HG02623 (cell line): ENCODE results near the gene MTUS2.

ENCODE experiments used
- ATAC-seq: cut with Tn5 transposase; IDR thresholded peaks from one replicate; pipeline ENCODE4 v1.9.1; 2021; ENCODE audit warnings: moderate library complexity; ENCODE audit not compliant: unreplicated experiment

The MTUS2 gene

DNA sequence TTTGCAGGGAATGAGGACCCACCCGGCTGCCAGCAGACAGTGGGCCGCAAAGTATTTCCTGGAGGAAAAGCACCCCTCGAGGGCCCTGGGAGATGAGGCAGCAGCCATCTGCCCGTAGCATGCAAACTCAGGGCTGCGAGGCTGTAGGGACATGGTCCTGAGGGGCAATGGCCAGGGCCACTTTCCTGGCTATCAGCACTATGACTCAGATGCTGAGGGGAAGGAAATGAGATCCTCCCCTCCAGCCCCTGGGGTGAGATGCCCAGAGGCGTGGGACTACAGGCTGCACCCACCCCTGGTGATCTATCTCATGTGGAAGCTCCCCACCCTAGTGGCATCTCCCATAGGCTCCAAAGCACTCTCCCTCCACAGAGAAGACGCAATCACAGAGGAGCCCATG, 695.2 kb downstream of the MTUS2 start:
- no peak for ATAC-seq

DNA sequence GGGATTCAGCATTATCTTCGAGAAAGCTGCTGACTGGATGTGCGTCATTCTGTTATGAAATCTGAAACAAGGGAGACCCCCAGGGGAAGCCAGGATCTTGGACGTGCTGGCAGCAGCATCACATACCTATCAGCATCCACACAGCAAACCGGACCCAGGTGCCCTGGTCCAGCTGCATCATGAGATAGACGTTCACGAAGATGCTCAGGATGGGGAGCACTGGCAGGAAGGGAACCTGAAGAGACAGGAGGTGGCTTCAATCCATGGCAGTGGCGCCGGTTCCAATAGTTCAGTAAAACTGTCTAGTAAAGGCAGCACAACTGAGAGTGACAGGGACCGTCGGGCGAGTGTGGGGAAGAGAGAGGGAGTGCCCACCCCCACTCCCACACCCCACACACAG, 695.9 kb downstream of the MTUS2 start:
- ATAC-seq, result no peak

DNA sequence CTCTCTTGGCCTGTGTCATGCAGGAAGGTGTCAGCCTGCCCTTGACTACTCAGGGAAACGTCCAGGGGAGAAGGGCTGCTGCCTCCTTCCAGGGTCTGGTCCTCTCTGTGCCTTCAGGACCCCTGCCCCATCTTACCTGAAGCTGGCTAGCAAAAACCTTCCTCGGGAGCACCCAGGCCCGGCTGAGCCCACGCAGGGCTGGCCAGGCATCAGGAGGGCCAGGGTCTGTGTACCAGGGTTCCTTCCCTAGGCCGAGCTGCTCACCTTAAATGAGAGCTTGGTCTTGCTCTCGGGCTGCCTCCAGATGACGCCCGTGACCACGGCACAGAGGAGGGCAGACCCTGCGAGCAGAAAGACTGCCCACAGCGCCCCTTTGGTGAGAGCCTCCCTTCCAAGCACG, 696.7 kb downstream of the MTUS2 start:
- ATAC-seq, result no peak

DNA sequence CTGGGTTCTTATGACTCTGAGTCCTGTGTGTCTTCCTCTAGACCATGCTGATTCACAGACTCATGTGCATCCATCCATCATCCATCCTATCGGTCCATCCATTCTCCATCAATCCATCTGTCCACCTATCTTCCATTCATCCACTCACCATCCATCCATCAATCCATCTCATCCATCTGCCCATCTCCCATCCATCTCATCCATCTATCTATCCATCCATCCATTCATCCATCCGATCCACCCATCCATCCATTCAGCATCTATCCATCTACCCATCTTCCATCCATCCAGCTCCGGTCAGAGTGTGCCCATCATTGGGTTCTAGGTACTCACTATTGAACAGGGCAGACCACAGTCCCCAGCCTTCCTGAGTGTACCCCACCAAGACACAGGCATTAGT, 699.8 kb downstream of the MTUS2 start:
- no peak for ATAC-seq

DNA sequence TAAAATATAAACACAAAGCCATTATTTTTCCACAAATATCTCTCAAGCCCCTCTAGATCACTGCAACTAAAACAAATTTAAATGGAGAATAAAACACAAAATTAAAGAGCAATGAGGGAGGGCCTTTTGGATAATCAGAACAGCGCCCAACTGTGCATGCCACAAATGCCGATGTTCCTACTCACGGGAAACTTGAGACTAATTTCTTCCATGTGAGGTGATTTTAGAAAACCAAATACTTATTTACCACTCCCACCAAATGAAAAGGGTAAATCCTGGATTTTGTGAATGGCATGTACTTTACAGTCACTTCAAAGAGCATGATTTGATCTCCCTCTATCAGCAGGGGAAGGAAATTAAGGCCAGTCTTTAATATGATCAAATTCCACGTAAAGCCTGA, 700.5 kb downstream of the MTUS2 start:
- ATAC-seq, result no peak

DNA sequence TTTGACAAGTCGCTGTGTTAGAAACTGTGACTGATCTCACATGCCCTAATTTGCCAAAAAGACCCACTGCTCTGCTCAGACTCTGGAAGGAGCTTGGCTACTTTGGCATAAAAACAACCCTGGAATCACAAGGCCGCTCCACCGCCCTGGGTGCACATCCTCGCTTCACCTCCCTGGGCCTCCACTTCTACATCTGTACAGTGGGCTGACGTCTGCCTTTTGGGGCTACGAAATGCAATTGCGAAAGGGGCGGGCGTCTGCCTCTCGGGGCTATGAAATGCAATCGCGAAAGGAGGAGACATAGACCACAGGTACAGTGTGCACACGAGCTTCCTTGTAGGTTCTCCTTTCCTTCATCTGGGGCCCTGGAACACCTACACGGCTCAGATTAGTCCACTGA, 701.2 kb downstream of the MTUS2 start:
- no peak for ATAC-seq

DNA sequence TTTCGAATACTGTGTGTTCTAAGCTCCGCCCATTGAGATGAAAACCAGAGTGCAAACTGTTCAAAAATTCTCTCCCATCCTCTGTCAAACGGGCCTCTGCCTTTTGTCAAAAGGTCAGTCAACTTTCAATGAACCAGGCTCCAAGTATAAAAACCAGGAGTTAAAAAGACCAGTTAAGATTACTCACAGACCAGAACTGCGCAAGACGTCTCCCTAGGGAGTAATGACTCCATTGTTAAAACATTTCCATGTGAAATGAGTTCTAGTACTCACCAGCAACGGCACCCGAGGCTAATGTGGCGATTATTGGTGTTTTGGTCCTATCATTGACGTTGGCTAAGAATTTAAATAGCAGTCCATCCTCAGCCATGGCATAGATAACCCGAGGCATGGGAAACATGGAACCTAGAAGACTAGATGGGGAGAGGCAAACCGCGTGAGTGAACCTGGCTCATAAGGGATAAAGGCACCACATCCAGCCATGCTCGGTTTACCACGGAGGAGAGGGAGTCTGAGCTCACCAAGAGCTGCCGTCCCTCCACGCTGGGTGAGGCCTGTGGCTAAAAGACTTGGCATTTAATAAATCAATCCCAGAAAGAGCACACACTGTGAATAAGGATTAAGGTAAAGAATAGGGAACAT, 702.0 kb downstream of the MTUS2 start:
- ATAC-seq, result no peak

DNA sequence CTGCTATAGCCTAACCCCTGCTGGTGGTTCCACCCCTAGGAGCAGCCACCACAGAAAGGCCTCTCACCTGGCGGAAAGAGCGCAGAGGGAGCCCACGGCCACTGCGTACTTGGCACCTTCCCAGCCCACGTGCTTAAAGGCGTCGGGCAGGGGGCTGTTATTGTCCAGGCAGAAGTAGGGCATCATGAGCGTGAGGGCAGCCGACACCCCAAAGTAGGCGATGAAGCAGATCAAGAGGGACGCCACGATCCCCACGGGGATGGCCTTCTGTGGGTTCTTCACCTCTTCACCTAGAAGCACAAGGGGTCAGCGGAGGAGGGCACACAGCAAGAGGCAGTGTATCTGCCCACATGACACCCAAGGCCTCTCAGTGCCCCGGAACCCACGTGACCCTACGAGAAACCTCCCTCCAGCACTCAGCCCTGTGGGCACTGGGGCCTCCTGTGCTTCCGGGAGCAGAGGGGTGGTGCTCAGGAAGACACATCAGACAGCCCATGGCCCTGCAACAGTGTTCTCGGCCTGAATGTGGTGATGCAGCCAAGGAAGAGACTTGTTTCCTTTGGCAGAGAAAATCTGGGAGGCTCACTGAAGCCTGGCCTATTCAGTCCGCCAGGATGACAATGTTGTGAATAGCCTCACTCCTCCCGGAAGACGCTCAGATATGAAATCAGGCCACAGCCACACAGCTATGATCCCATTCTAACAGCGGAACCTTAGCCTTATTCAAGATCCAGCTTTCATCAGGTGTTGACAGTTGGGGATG, 703.2 kb downstream of the MTUS2 start:
- ATAC-seq, result no peak

DNA sequence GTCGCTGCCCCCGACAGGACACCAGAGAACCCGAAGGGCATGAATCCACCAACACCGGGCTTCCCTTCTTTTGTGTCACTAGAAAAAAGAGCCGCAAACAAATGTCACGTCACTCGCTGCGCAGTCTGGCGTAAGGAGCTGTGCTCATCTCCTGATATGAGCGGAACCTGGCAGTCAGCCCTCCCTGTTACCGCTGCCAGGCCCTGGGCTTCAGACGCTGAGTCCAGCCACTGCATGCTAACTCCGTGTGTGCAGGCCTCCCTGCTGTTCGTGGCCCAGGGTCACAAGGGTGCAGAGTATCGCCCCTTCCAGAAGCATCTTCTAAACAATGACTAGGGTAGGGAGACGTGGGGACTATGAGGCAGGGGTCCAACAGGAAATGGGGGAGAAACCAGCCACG, 704.0 kb downstream of the MTUS2 start:
- no peak for ATAC-seq

DNA sequence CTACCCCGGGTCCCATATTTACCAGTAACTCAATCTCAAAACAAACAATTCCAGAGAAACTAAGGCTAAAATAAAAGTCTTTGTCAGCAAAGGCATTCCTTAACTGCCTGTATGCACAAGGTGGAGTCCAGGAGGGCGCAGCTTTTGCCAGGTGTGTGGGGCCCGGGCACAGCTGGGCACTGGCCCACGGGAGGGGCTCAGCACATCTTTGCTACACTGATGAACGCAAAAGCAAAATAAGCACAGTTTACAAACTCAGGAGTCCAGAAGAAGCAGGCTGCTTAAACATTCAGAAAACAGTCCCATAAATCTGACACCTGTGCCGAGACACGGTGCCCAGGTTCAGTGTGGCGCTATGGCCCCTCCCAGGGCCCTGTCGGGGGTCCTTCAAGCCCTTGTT, 704.5 kb downstream of the MTUS2 start:
- no peak for ATAC-seq

DNA sequence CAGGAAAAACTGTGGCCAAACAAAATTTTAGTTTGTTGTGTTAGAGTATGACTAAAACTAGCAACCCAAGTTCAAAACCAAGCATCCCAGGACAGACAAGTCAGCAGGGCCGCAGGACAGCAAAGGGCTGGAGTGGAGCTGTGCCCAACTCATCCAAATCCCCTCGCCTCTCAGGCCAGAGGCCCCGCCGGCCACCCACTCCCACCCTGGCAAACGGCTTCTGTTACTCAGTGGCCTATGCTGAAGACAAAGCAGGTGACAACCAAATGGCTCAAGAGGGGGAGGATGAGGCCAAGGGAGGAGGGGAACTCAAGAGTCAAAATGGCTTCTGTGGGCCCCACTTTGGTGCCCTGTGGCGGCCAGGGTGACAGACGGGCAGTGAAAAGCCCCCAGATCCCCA, 705.6 kb downstream of the MTUS2 start:
- ATAC-seq, result no peak

DNA sequence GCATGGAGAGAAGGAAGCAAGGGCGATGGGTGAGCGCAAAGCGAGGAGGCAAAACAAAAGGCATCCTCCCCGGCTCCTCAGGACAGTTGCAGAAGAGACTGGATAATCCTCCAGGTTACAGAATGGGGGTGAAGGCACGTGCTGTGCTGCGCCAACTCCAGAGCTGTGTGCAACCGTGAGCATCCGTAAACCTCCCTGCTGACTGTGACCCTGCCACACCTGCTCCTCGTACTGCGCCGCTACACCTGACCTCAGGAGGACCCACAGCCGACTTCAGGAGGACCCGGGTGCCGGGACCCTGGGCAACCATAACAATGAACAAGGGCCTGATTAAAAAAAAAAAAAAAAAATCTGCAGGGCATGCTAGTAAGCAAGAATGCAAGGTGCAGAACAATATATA, 706.6 kb downstream of the MTUS2 start:
- no peak for ATAC-seq

DNA sequence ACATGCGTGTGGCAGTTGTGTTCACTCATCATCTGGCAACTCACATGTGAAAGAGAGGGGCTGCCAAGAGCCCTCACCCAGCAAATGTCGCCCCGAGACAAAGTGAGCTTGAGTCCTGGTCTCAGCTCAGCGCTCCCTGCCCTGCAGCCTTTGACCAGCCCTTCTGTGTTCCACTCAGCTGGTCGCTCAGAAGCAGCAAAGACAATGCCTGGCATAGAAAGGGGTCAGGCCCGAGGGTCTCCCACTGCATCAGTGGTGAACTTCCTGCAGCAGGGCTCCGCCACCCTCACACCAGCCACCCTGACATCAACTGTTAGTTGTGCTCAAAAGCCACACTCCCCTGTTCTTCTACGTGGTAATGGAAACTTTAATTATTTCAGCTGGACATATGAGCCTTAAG, 707.4 kb downstream of the MTUS2 start:
- no peak for ATAC-seq

DNA sequence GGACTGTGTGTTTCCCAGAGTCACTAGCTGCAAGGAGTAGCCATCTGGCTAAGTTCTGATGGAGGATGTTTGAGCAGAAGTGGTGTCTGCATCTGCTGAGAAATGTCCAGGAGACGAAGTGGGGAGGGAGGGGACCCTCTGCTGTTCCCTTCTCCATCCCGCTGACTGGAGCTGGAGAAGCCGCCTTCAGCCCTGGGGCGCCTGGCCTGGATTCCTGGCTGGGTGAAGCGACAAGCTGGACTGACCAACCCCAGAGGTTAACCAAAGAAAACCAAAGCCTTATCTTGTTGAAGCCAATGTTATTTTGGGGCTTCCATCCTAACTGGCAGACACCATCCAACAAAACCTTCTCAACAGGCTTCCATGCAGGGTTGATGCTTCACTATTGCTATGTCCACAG, 707.8 kb downstream of the MTUS2 start:
- ATAC-seq, result no peak

DNA sequence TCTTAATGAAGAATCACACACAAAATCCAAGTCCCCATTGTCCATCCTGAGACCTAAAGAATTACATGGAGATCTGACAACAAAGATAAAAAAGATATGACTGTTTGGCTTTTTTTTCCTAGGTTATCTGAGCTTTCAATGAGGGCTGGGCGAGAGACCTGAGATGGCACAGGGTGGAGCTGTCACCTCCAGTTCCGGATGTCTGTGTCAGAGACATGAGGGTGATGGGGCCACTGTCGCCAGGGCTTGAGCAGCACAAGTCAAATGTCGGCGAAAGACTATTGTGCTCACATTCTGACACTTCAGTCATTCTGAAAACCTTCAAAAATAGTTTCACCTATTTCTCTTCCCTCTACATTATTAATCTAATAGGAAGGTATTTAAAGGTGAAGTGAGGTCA, 709.6 kb downstream of the MTUS2 start:
- ATAC-seq, result no peak

DNA sequence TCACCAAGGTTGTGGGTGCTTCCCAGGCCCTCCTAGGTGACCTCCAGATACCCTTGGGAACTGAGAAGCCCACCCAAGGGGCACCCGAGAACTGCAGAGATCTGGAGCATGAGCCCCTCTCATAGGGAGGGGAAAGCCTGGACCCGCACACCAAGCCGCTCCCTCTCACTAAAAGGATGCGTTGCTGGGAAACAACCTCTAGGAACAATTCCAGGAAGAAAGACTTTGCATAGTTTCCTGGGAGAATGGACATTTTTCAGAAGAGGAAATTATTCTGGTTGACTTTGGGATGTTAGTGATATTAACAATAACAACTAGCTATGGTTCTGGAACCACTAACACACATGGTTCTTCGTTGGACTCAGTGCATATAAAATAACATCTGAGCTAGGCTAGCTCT, 710.8 kb downstream of the MTUS2 start:
- ATAC-seq, result no peak

DNA sequence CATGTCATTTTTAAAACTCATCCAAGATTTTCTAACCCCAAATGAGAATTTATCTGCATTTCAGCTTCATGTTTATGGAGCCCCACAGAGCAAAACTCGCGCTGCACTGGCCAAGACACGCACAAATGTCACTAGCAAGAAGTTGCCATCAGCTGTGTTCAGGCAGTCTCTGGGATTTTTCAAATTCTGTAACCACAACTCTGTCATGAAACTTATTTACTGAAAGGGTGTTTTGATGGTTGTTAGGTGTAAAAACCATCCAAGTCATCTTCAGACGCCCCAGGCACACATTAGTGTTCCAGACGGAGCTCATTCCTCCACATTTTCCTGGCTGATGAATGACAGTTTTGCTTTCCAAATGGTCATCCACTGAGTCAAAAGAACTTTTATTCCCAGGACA, 712.0 kb downstream of the MTUS2 start:
- no peak for ATAC-seq

DNA sequence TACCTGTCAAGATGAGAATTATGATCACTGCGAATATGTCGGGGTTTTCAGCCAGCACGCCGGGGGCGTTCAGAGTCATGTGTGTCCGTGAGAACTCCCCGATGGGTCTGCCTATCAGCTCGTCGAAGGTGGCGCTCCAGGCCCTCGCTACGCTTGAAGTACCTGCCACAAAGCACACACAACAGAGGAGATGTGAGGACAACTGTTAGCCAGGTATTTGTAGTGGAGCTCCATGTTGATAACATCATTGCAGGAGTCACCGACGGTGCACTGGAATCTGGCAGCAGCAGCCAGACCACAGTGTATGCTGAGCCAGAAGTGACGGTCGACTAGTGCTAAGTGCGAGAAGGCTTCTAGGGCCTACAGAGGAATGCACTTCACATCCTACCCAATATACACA, 712.7 kb downstream of the MTUS2 start:
- no peak for ATAC-seq

DNA sequence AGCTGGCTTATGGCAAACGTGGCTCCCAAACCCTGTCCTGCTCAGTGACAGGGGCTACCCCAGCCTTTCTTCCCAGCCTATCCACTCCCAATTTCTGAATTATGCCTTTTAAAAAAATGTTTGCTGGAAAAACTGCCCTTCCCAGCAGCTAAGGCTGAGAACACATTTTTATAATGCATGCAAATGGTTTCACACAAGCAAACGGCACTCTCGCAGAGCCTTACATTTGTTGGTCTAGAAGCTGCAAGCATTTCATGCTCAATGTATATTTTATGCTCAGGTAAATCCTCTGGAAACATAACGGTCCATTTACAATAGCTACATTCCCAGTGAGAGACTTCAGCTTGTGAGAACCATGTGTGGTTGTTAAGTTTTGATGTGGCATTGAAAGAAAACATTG, 713.9 kb downstream of the MTUS2 start:
- no peak for ATAC-seq

DNA sequence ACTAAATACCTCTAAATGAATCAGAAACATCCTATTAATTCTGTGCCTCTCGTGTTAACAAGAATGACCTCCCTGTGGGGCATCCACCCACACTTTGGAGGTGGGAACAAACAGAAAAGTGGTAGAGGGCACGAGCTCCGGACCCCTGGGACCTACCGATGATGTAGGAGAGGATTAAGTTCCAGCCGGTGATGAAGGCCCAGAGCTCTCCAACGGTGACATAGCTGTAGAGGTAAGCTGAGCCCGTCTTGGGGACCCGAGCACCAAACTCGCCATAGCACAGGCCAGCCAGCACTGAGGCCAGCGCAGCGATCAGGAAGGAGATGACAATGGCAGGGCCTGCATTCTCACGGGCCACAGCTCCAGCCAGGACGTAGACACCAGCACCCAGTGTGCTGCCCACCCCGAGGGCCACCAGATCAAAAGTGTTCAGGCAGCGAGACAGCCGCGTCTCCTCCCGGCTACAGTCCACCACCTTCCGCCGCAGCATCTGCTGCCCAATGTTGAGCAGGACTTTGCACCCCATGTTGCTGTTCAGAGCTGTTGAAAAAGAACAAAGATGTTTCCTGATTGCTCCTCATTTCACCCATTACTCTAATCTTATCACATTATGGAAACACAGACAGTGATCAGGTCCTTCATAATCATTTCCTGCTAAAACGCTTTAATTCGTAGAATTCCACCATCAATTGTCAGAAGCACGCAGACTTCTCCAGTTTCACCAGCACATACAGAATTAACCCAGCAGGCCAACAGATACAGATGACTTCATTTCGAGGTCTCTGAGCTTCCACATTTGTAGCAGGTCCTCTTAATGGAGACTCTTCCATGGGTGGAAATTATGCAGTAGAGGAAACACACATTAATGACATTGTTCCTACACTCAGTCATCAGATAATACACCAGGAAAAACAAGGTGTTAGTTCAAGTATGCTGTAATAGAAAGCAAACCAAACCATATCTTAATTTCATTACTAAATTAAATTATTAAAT, 715.8 kb downstream of the MTUS2 start:
- ATAC-seq, result no peak

DNA sequence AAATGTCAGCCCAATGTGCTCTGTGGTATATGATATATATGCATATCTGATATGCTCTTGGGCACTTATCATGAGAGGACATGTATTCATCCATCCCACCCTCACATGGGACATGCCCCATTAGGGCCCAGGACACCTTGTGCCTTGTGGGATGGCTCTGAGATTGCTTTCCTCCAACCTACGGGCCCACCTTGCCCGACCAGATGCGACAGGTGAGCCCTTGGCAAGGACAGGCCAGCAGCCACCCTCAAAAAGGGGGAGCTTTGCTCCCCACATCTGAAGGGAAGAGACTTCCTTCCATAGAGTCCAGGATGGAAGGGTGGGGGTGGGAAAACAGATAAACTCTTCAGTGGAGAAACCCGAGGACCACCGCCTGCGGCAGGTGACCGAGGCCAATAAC, 716.7 kb downstream of the MTUS2 start:
- ATAC-seq, result no peak
